PC-9 (cell line): ENCODE measurements around the gene BACH2.

Source experiments
- EZH2 ChIP-seq: fragments of 200-600 bp; sonication (generic); IDR thresholded peaks from 2 replicates; pipeline ENCODE4 v1.8.0; 2017; ENCODE audit warnings: antibody characterized with exemption, low read depth
- TF ChIP-seq, protein P1 (sequence below): fragments of 200-600 bp; sonication (generic); conservative IDR thresholded peaks from 2 replicates; pipeline ENCODE4 v1.6.1; 2017; ENCODE audit warnings: mixed run types, antibody characterized with exemption, mild to moderate bottlenecking, moderate library complexity

DNA sequence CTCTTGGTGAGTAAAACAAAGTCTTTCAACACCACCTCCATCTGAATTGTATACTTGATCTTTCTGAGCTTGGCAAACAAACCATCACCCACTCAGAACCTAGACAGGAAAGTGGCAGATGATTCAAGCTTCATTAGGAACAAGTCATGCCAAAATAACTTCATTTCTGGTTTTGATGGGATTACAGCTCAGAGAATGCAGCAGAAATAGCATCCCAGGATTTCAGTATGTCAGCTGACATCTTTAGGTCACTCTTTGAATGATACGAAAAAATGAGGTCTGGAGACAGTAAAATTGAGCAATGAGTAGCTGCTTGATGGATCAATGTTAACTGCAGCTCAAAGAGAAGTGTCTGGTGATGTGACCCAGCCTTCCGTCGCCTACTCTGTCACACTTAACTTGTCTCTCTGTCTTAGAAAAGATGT is 310.0 kb downstream of the BACH2 start:
- no peak for TF ChIP-seq EZH2
- TF ChIP-seq, protein P1, sequence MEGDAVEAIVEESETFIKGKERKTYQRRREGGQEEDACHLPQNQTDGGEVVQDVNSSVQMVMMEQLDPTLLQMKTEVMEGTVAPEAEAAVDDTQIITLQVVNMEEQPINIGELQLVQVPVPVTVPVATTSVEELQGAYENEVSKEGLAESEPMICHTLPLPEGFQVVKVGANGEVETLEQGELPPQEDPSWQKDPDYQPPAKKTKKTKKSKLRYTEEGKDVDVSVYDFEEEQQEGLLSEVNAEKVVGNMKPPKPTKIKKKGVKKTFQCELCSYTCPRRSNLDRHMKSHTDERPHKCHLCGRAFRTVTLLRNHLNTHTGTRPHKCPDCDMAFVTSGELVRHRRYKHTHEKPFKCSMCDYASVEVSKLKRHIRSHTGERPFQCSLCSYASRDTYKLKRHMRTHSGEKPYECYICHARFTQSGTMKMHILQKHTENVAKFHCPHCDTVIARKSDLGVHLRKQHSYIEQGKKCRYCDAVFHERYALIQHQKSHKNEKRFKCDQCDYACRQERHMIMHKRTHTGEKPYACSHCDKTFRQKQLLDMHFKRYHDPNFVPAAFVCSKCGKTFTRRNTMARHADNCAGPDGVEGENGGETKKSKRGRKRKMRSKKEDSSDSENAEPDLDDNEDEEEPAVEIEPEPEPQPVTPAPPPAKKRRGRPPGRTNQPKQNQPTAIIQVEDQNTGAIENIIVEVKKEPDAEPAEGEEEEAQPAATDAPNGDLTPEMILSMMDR, result no peak
